H9 (cell line): ENCODE results near the gene GRK3. TPM values are rescaled to one million over a fixed set of nuclear protein-coding genes. Genes with fewer than 3 reads are reported as not detected.

Experiments used
- DNase-seq: peaks from one replicate; pipeline ENCODE4 v3.0.0-alpha.2; 2017
- H2AFZ ChIP-seq: one replicate; pipeline ENCODE4 v1.6.1; 2013; ENCODE audit warnings: mild to moderate bottlenecking, low read length, control low read depth, moderate library complexity
- H2AK5ac ChIP-seq: 2 replicates; pipeline ENCODE4 v1.6.1; 2013; ENCODE audit warnings: low read length, control low read depth, mixed read lengths; ENCODE audit not compliant: insufficient read length
- H2BK120ac ChIP-seq: one replicate; pipeline ENCODE4 v1.6.1; 2013; ENCODE audit warnings: low read depth, mild to moderate bottlenecking, low read length, control low read depth, inconsistent platforms; ENCODE audit not compliant: poor library complexity, severe bottlenecking
- H2BK12ac ChIP-seq: 2 replicates; pipeline ENCODE4 v1.6.1; 2013; ENCODE audit warnings: low read length, control low read depth, mixed read lengths, low read depth; ENCODE audit not compliant: insufficient read length
- H2BK15ac ChIP-seq: 2 replicates; pipeline ENCODE4 v1.6.1; 2013; ENCODE audit warnings: low read depth, low read length, control low read depth
- H2BK20ac ChIP-seq: one replicate; pipeline ENCODE4 v1.6.1; 2013; ENCODE audit warnings: low read depth, mild to moderate bottlenecking, low read length, control low read depth, inconsistent platforms; ENCODE audit not compliant: poor library complexity, severe bottlenecking
- H2BK5ac ChIP-seq: 2 replicates; pipeline ENCODE4 v1.6.1; 2013; ENCODE audit warnings: low read length, control low read depth, mixed read lengths; ENCODE audit not compliant: insufficient read length
- H3K14ac ChIP-seq: 2 replicates; pipeline ENCODE4 v1.6.1; 2013; ENCODE audit warnings: low read length, control low read depth; ENCODE audit not compliant: insufficient read depth
- H3K18ac ChIP-seq: 2 replicates; pipeline ENCODE4 v1.6.1; 2013; ENCODE audit warnings: low read depth, mild to moderate bottlenecking, mixed read lengths, low read length, control low read depth; ENCODE audit not compliant: insufficient read length
- H3K23ac ChIP-seq: 2 replicates; pipeline ENCODE4 v1.6.1; 2013; ENCODE audit warnings: low read length, control low read depth, mixed read lengths, low read depth; ENCODE audit not compliant: insufficient read length
- H3K23me2 ChIP-seq: 2 replicates; pipeline ENCODE4 v1.6.1; 2013; ENCODE audit warnings: low read depth, mild to moderate bottlenecking, mixed read lengths, low read length, control low read depth; ENCODE audit not compliant: insufficient read length, poor library complexity, severe bottlenecking
- H3K27ac ChIP-seq: 2 replicates; pipeline ENCODE4 v1.5.1; 2013; ENCODE audit warnings: low read length, control low read depth, mixed read lengths, low read depth; ENCODE audit not compliant: insufficient read length
- H3K27me3 ChIP-seq: 2 replicates; pipeline ENCODE4 v1.6.1; 2013; ENCODE audit warnings: low read length, control low read depth, inconsistent platforms; ENCODE audit not compliant: insufficient read depth
- H3K4ac ChIP-seq: 2 replicates; pipeline ENCODE4 v1.6.1; 2013; ENCODE audit warnings: low read depth, mild to moderate bottlenecking, control low read depth, inconsistent platforms, low read length, moderate library complexity
- H3K4me1 ChIP-seq: 2 replicates; pipeline ENCODE4 v1.6.1; 2013; ENCODE audit warnings: low read length, control low read depth, inconsistent platforms; ENCODE audit not compliant: insufficient read depth
- H3K4me2 ChIP-seq: 2 replicates; pipeline ENCODE4 v1.6.1; 2013; ENCODE audit warnings: low read length, control low read depth, mixed read lengths; ENCODE audit not compliant: insufficient read length, insufficient read depth
- H3K56ac ChIP-seq: 2 replicates; pipeline ENCODE4 v1.6.1; 2013; ENCODE audit warnings: low read depth, mild to moderate bottlenecking, mixed read lengths, low read length, control low read depth; ENCODE audit not compliant: insufficient read length
- H3K79me1 ChIP-seq: 2 replicates; pipeline ENCODE4 v1.6.1; 2013; ENCODE audit warnings: low read depth, mild to moderate bottlenecking, moderate library complexity, low read length, control low read depth, inconsistent platforms; ENCODE audit not compliant: insufficient read depth, poor library complexity, severe bottlenecking
- H3K79me2 ChIP-seq: 2 replicates; pipeline ENCODE4 v1.6.1; 2013; ENCODE audit warnings: low read length, control low read depth, inconsistent platforms; ENCODE audit not compliant: insufficient read depth
- H3K9ac ChIP-seq: 2 replicates; pipeline ENCODE4 v1.6.1; 2013; ENCODE audit warnings: low read length, control low read depth, mixed read lengths; ENCODE audit not compliant: insufficient read length; ENCODE audit errors: extremely low read depth
- H3K9me3 ChIP-seq: one replicate; pipeline ENCODE4 v1.6.1; 2013; ENCODE audit warnings: low read depth, low read length, inconsistent platforms; ENCODE audit not compliant: control insufficient read depth
- H3T11ph ChIP-seq: one replicate; pipeline ENCODE4 v1.6.1; 2013; ENCODE audit warnings: mild to moderate bottlenecking, low read length, control low read depth, inconsistent platforms
- H4K20me1 ChIP-seq: one replicate; pipeline ENCODE4 v1.6.1; 2013; ENCODE audit not compliant: control insufficient read depth, insufficient read length, insufficient read depth
- H4K5ac ChIP-seq: 2 replicates; pipeline ENCODE4 v1.6.1; 2013; ENCODE audit warnings: low read depth, mild to moderate bottlenecking, mixed read lengths, low read length, control low read depth; ENCODE audit not compliant: insufficient read length
- H4K8ac ChIP-seq: replicated peaks from 2 replicates; pipeline ENCODE4 v1.6.1; 2013; ENCODE audit warnings: low read length, control low read depth, mixed read lengths, low read depth; ENCODE audit not compliant: insufficient read length
- H4K91ac ChIP-seq: 2 replicates; pipeline ENCODE4 v1.6.1; 2013; ENCODE audit warnings: low read depth, mild to moderate bottlenecking, moderate library complexity, mixed read lengths, low read length, control low read depth; ENCODE audit not compliant: insufficient read length
- H3K27ac Mint-ChIP-seq, 3 experiments: 2 replicates in 2 of 3; 3 replicates in 1 of 3; pipeline ENCODE4 v1.8.0; 2020 to 2021; ENCODE audit warnings: mixed read lengths in 3 of 3, mild to moderate bottlenecking in 1 of 3, moderate library complexity in 1 of 3
- H3K27me3 Mint-ChIP-seq: 2 replicates; pipeline ENCODE4 v1.8.0; 2021; ENCODE audit warnings: low read depth, mild to moderate bottlenecking, moderate library complexity, mixed read lengths
- H3K36me3 Mint-ChIP-seq, 3 experiments: 2 replicates in 2 of 3; 3 replicates in 1 of 3; pipeline ENCODE4 v1.8.0; 2020 to 2021; ENCODE audit warnings: low read depth in 3 of 3, mixed read lengths in 3 of 3; ENCODE audit not compliant: insufficient read depth in 1 of 3
- H3K4me1 Mint-ChIP-seq, 2 experiments: 2 replicates each; pipeline ENCODE4 v1.8.0; 2020; ENCODE audit warnings: mixed read lengths in 2 of 2
- H3K4me3 Mint-ChIP-seq, 2 experiments: 2 replicates in 1 of 2; 3 replicates in 1 of 2; pipeline ENCODE4 v1.8.0; 2020 to 2021; ENCODE audit warnings: mild to moderate bottlenecking in 2 of 2, mixed read lengths in 2 of 2, moderate library complexity in 1 of 2
- H3K9me3 Mint-ChIP-seq, 2 experiments: 2 replicates in 1 of 2; 3 replicates in 1 of 2; pipeline ENCODE4 v1.8.0; 2020; ENCODE audit warnings: mild to moderate bottlenecking in 2 of 2, mixed read lengths in 2 of 2, moderate library complexity in 1 of 2
- total RNA-seq: library from RNA; stranded (reverse); gene quantifications from 2 replicates; pipeline ENCODE4 v1.2.1, GENCODE V29; 2021
- TF ChIP-seq, protein P1 (sequence below): fragments of 200-600 bp; sonication (generic); conservative IDR thresholded peaks from 3 replicates; pipeline ENCODE4 v1.8.0; 2021; ENCODE audit warnings: antibody characterized with exemption, mild to moderate bottlenecking

GRK3 gene
- total RNA-seq, 1 experiment from 2014 or later, result 23.9 TPM

- Histone ChIP-seq H3K9me3 (no peaks in the 10 kb centered on the region), H3T11ph (no peak overlapping the region), H2BK5ac (no peak overlapping the region), H3K23me2 (no peaks in the 10 kb centered on the region), H3K4me2 (no peak overlapping the region), H3K18ac (no peak overlapping the region), H3K14ac (no peak overlapping the region), H3K27ac (no peak overlapping the region), H2BK12ac (no peak overlapping the region), H3K79me2 (no peaks in the 10 kb centered on the region), H4K91ac (no peak overlapping the region), H2BK15ac (no peak overlapping the region), H4K5ac (no peak overlapping the region), H4K20me1 (no peaks in the 10 kb centered on the region), H3K56ac (no peak overlapping the region), H2BK120ac (no peak overlapping the region), H3K4me1 (no peaks in the 10 kb centered on the region), H3K4ac (no peak overlapping the region), H3K23ac (no peak overlapping the region), H4K8ac (no peak overlapping the region), H3K79me1 (no peaks in the 10 kb centered on the region), H3K27me3 (no peaks in the 10 kb centered on the region), H2BK20ac (no peak overlapping the region), H3K9ac (no peak overlapping the region), H2AFZ (no peak overlapping the region), H2AK5ac (no peak overlapping the region)
- Mint-ChIP-seq H3K4me1 (peaks cover 0 to 7% of the 10 kb centered on the region in 2 experiments; a peak in 1 of 4 replicates), H3K27ac (no peak overlapping the region), H3K4me3 (no peak overlapping the region), H3K27me3 (no peaks in the 10 kb centered on the region), H3K9me3 (no peaks in the 10 kb centered on the region), H3K36me3 (peaks cover 0 to 10% (median 5%) of the 10 kb centered on the region in 3 experiments; a peak in 6 of 7 replicates)
- TF ChIP-seq, protein P1, sequence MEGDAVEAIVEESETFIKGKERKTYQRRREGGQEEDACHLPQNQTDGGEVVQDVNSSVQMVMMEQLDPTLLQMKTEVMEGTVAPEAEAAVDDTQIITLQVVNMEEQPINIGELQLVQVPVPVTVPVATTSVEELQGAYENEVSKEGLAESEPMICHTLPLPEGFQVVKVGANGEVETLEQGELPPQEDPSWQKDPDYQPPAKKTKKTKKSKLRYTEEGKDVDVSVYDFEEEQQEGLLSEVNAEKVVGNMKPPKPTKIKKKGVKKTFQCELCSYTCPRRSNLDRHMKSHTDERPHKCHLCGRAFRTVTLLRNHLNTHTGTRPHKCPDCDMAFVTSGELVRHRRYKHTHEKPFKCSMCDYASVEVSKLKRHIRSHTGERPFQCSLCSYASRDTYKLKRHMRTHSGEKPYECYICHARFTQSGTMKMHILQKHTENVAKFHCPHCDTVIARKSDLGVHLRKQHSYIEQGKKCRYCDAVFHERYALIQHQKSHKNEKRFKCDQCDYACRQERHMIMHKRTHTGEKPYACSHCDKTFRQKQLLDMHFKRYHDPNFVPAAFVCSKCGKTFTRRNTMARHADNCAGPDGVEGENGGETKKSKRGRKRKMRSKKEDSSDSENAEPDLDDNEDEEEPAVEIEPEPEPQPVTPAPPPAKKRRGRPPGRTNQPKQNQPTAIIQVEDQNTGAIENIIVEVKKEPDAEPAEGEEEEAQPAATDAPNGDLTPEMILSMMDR, result peak; percentile 37; the same call in 2 of the 3 replicates
- DNase-seq, result no peak
Observed at GRCh38 chr22:25702040-25702439, 137.6 kb downstream of the GRK3 start.
